GM21723 (cell line): ENCODE results near the gene NR1H4.
"Not testable (repeated sequence)": the region's sequence is repeated elsewhere in the genome, so short reads cannot be mapped to it uniquely, and the experiment has no call there.

Source experiments
- ATAC-seq: cut with Tn5 transposase; IDR thresholded peaks from one replicate; pipeline ENCODE4 v1.9.1; 2021; ENCODE audit warnings: mild to moderate bottlenecking, moderate library complexity; ENCODE audit not compliant: unreplicated experiment

The NR1H4 gene

DNA sequence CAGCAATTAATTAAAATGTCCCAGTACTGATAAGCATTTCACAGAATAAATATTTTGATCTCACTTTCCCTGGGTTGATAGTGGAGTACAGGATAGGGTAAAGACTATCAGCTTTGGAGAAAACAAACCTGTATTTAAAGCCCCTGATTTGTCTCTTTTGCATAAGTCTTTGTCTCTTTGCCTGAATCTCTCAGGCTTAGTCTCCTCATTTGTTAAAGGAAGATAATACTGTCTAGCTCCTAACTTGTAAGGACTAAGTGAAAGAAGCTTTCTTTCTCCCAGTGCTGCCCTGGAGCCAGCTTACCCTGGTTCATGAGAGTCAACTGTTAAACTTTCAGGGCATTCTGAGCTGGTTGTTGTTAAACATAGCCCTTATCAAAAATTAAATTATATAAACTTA is 5.5 kb upstream of the NR1H4 start:
- ATAC-seq = no peak

DNA sequence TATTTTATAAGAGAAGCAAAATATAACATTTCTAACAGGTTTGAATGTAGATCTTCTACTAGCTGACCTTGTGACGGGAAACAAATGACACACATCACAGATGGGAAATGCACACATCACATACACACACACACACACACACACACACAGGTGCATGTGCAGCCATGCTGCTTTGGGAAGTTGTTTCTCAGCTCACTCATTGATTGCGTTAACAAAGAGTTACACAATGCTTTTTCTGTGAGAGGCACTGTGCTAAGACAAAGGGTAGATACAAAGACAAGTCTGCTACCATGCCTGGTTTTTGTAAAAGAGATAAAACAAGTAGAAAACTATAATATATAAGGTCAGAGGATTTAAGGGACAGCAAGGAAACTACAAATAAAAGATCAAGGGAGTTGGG is 1.3 kb upstream of the NR1H4 start:
- ATAC-seq = no peak

DNA sequence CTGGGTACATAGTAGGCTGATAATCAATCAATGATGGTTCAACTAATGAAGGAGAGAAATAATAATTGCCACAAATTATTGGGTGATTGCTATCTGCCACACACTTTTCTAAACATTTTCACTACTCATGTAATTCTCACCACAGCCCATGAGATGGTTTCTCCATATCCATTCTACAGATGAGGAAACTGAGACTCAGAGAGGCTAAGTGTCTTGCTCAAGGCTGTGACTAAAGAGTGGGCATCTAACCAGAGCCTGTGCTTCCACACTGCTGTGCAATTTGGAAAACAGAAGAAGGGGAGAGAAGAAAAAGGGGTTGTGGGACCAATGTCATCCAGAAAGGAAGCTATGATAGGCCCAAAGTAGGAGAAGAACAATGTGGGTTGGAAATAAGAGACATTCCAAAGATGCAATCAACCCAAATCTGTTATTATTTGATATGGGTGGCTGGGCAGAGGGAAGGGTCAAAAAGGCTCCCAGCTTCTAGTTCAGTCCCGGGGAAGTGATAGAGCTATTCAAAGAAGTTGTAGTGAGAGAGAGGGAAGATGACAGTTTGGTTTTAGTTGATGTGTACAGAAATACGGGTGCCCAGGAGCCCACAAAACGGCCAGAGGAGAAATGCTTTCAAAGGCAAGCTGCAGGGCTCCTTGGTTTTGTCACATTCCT is 483 bp upstream of the NR1H4 start:
- no peak for ATAC-seq

DNA sequence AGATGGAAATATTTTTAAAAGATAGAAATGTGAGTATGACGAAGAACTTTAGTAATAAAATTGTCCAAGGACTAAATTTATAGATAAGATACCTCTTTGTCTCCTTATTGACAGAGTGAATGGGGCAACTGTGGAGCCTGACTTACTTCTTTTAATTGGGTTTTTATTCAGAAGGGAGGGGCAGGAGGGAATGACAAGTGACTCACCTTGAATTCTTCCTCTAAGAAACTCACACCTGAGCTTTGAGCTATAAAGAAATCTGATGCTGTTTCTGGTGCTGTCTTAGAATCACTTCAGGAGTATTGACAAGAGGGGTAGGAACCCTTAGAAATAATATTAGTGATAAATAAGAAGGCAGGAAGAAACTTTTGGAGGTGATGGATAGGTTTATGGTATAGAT is 951 bp downstream of the NR1H4 start:
- no peak for ATAC-seq

DNA sequence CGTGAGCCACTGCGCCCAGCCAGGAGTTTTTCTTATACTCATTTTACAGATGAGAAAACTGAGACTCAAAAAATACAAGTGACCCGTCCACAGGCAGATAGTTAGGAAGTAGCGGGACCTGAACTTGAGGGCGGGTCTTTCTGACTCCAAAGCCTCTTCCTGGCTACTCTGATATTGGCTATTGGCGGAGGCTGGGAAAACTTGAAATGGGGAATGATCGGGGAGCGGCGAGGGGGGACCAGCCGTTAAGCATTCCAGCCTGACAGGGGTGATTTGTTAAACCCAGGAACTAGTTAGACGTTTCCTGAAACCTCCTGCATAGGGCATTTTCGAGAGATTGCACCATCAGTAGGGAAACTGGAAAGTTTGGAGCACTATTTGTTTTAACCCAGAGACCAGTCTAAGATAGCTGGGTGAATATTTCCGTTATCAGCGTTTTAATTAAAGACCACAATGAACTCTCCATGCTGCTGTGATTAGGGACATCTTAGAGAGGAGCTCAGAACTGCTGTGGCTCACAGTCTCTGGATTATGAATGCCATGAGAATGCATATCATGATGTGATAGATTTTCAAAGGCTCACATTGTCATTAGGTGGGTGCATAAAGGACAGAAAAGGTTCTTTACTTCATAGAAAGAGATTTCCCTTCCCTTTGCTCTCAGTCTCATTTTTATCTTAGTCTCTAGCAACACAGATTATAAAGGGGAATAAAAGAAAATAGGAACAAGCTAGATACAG is 2.5 kb downstream of the NR1H4 start:
- ATAC-seq = no peak

DNA sequence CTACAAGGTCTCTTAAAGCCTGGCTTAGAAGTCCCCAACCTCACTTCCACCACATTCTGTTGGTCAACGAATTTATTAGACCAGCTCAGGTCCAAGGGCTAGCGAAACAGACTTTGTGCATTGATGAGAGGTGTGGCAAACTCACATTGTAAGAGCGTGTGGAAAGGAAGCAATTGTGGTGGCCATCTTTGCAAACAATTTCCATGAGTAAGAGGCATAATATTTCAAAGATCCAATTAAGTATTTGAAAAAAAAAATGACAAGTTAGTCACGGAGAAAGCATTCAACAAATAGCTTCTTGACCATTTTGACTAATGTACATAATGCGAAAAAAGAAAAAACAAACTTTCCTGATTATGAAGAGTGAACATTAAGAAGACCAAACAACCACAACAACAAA is 7.4 kb downstream of the NR1H4 start:
- ATAC-seq = no peak

DNA sequence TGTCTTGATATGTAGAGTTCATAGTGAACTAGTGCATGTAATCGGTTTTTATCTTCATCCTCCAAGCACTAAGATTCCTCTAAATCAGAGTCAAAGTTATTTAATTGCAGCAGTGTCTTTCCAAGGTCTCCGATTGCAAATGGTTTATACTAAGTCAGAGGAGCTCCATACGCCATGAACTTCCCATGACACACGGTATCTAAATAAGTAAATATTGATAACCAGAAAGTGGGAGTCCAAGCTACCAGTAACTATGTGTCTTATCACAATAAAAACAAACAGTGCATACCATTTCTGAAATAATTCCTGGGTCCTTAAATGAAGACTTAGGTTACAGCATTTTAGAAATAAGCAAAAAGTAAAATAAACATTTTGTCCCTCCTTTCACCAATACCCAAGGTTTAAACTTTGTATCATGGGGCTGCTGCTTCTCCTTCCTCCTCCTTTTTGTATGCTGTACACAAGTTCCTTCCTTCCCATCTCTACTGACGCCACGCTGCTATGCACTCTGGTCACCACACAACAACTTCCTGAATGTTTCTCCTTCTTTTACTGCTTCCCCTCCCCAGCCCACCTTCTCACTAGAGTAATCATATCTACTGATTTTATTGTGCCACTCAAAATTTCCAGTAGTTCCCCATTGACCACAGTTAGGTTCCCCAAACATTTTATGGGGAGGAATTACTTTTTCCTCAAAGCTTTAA is 10.7 kb downstream of the NR1H4 start:
- no peak for ATAC-seq

DNA sequence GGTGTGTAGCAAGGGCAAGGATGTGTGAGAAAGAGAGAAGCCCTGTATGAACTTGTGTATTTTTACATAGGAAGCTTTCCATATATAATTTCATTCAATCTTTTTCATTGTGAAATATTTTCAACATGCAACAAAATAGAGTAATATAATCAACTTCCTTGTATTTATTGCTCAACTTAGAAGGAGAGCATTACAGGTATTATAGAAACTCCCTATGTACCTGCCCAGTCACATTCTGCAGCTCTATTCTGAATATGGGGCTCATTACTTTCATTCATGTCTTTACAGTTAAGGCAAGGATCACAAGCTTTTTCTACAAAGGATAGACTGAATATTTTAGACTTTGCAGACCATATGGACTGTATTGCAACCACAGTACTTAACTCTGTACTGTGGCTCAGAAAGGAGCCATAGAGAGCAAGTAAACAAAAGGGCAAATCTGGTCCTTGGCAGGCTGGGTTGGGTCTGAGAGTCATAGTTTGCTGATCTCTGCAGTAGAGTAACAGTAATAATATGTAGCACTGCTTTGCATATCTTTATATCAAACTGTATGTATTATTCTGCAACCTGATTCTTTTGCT is 11.3 kb downstream of the NR1H4 start:
- no peak for ATAC-seq

DNA sequence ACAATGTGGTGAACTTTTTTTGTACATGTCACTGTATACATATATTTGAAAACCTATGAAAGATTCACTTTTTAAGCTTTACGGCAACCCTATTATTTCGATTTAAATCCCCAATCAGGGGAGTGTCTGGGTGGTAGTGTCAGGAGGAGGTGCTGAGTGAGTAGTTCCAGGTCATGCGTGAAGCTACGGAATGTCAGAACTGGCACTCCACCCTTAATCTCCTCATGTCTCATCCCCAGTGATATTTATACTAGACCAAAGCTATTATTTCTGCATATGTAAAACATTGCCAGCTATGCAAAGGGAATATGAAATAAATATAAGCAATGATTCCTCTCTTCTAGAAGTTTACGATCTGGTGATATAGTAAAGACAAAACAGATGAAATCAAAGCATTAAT is 12.3 kb downstream of the NR1H4 start:
- no peak for ATAC-seq

DNA sequence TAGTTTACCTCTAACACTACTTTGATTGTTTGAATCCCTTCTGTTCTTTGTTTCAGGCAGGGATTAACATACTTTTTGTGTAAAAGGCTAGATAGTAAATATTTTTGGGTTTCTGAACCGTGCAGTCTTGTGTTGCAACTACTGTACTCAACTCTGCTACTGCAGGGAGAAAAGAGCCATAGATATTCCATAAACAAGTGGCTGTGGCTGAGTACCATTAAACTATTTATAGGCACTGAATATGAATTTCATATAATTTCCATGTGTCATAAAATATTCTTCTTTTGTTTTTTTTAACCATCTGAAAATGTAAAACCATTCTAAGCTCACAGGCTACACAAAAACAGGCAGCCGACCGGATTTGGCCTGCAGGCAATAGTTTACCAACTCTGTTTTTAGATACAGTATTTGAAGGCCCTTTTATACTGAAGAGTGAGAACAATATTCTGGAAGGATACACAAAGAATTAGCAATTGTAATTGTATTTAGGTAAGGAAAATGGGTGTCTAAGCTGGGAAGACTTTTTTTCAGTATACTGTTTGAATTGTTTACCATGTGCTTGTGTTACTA is 15.7 kb downstream of the NR1H4 start:
- no peak for ATAC-seq

DNA sequence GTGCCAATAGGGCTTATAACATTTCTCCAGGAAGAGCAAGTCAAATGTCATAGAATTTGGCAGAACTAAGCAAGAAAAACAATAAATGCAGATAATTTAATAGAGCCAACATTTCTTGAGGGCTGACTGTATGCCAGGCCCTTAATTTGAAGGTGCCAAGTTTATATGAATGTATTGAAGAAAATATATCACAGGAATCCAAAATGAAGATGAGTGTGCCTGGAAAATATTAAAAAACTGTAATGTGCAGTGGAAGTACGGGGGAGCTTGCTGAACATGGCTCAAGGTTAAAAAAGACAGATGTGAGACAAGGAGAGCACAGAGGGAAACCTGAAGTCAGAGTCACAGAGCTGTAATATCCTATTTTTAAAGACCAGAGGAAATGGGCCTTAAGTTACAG is 16.4 kb downstream of the NR1H4 start:
- ATAC-seq = no peak

DNA sequence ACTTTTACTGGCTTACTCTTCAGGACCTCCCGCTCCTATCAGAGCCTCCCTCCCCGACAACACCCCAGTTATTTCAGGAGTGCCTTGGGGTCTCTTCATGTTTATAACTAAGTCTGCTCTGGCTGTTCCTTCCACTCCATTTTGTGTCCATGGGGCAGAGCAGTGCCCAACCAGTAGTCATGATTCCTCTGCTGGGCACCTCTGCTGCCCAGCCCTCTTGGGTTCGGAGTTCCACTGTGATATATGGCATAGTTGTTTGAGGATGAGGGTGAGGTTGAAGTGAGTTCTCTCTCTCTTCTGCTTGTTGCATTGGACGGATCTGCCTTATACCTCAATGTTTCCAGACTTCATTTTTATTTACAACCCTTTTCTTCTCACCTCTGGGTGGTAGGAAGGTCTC is 17.4 kb downstream of the NR1H4 start:
- ATAC-seq = no peak

DNA sequence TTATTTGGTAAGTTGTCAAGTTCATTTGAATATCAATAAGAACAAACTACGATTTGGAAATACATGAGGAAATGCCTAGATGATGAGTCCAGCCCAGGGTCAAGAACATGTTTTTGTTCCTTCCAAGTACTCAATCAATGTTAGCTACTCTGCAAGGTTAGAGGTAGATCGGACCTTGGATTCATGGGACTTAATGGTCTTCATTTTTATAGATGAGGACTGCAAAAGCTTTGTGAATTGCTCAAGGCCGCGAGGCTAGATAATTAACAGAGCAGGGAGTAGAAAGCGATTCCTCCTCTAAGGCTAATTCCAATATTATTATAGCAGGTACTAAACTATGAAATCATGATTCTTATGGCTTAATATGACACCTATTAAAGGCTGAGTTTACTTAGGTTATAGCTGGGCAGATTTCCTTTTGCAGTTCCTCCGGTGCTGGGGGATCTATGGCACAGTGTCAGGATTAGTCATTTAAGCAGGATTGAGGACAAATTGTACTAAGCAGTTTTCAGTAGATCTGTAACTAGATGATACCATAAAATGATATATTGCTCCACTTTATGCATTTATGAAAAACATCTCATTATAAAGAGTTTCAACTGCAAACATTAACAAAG is 19.8 kb downstream of the NR1H4 start:
- ATAC-seq = no peak

DNA sequence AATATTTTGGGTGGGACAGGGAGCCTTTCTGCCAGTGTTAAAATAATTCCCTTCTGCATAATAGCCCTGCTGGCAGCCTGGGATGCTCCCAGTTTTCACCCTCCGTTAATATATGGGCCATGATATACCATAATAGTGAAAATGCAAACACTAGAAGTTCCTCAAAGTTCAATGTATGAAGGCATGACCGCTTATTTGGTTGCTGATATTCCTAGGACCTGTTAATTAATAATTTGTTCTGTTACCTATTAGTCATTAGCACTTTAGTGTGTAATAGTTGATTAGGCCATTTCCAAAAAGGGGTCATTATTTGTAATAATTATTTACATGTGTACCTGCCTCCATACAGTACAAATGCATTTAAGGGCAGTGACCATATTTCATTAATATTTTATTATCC is 20.4 kb downstream of the NR1H4 start:
- no peak for ATAC-seq

DNA sequence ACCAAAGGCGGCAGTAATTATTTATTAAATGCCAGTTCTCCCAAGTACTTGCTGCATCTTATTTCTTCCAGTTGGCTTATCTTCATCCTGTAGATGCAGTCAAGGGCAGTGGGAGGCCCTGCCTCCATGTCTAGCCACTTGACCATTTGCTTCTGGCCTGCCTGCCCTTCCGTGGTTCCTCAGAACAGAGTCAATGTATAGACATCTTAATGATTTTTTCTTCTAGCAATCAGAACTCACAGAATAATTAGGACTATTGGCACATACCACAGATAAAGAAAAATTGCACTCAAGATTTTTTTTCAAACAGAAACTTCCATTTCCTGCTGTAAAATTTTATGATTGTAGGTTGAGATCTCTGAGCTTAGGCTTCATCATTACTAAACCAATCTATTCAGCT is 20.9 kb downstream of the NR1H4 start:
- no peak for ATAC-seq

DNA sequence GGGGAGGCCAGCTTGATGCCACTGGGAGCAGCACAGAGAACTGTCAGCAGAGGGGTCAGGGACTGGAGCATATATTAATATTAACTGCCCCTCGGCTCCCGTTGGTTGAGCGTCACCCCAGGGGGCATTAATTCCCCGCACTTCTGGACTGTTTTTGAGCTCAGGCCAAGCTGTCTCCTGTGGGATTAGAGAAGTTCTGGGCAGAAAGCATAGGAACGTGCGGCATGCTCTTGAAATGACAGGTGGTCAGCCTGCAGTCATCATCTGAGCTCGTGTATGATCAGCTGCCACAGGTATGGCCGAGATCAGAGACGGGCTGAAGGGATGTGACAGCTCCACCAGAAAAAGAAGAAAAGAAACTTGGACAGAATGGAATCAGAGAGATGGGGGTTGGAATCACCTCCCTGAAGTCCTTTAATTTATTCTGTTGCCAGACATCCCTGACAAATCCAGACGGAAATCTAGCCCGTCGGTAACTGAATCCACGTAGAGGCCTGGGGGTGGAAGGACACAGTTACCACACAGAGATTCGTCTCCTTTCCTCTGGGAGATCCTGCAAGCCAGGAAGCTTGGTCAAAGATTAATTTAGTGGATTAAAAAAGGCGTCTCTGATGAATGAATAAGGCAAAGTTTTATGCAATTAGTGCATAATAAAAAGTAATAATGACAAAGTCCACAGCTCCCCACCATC is 23.6 kb downstream of the NR1H4 start:
- no peak for ATAC-seq

DNA sequence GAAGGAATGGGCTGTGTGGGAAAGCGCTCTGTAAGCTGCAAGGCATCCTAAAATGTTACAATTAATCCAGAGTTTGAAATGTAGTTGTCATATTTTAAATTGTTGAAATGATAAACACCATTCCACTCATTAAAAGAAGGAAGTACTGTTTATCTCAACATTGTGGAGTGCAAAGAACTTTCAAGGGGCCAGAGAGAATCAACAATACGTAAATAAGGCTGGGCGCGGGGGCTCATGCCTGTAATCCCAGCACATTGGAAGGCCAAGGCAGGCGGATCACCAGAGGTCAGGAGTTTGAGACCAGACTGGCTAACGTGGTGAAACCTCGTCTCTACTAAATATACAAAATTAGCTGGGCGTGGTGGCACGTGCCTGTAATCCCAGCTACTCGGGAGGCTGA is 24.5 kb downstream of the NR1H4 start:
- no peak for ATAC-seq

DNA sequence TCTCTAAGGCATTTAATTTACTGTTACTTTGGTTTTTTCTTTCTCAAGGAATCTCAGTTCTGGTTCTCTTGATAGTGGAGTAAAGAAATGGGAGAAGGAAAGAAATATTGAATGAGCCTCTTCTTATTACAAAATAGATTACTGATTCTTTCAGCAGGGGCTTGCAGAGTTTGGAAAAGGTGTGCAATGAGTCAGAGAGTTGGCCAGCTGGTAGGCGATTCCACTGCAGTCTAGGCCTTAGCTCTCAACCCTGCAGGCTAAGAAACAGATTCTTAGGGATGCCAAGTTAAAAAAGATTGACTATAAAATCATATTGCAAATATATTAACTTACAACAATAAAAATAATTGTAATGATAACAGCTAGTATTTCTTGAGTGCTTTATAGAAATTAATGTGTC is 25.8 kb downstream of the NR1H4 start:
- ATAC-seq = no peak

DNA sequence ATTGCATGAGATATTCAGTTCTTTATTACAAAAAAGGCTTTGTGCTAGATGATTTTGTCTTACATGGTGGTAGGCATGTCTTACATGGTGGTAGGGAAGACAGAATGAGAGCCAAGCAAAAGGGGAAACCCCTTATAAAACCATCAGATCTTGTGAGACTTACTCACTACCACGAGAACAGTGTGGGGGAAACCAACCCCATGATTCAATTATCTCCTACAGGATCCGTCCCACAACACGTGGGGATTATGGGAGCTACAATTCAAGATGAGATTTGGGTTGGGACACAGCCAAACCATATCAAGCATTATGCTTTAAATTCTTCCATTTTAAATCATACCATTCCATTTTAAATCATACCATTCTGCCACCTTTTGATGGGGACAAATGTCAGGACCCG is 29.1 kb downstream of the NR1H4 start:
- not testable (repeated sequence) for ATAC-seq

DNA sequence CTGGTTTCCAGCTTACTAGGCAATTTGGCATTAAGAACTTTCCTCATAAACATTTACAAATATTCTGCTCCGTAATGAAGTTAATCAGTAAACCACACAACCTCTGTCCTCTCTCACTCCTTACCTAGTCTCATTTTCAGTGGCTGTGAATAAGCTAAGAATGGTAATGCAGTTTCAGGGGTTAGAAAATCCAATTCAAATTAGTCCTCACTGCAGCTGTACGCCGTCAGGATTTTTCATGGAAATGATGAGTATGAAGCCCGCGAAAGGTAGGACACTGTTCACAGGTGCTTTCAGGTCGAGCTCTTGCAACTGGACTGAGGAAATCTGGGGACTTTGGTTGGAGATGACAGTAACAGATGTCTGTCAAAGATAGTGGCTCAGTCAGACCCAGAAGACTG is 29.6 kb downstream of the NR1H4 start:
- no peak for ATAC-seq

DNA sequence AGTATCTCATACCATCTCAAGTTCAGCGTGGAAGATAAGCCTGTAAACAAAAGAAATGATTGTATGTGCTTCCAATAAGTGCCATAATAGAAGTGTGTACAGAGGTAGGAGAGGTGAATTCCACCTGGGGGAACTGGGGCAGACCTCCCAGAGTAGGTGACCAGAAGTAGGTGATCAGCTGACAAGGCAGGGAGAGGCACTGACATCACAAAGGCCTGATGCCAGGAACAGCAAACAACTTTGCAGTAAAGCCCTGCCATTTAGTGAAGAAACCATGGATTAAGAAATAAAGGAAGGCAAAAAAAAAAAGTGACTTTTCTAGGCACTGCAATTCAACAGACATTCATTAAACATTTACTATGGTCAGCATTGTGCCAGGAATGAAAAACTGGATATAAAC is 31.1 kb downstream of the NR1H4 start:
- no peak for ATAC-seq
